Activated gamma-delta T cell treated with anti-CD3 and anti-CD28 coated beads, Interleukin-2, amount 50 U/mL, for 16 hours (primary cell): ENCODE results near the gene DPEP3.

Experiments
- DNase-seq: peaks from one replicate; pipeline ENCODE4 v3.0.0-alpha.2; 2020; ENCODE audit warnings: low read depth

Gene DPEP3

GRCh38 chr16:67966549-67967182 is 13.6 kb downstream of the DPEP3 start:
- no peak for DNase-seq

DNA sequence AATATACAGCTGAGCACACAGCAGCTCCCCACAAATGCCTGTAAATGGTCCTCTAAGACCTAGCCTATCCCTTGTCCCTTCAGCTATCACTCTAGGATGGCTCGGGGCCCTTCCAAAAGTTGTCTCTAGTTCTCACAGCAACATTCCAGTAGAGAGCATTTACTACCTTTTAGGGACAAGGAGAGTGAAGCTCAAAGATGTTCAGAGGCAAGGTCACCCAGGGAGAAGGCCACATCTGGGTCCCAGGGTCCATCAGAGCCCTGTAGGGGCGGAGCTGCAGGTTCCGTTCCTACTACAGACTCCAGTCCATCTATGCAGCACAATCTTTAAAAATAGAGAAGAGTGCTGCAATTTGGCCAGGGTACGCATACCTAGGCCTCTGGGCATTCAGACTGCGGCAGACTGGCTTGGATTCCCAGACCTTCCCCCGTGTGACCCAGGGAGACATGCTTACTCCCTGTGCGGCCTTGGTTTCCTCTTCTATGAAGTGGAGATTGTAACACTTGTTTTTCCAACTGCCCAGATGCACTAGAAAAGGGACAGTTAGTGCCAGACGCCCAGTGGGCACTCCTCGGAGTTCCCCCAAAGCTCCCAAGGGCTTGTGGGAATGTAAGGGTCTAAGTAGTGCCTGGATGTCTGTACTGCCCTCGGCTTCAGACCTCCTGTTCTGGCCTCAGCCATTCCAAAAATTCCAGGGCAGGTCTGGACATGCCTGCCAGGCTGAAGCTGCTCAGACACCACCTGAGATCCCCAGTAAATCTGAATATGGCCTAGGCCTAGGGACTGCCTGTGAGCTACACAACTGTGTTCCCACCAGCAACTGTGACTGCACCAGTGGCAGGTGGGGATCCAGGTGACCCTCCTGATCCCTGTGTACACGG is 14.4 kb downstream of the DPEP3 start:
- DNase-seq = no peak

- DNase-seq = no peak
These were observed 15.7 kb downstream of the DPEP3 start for GRCh38 chr16:67964477-67965131.

DNA sequence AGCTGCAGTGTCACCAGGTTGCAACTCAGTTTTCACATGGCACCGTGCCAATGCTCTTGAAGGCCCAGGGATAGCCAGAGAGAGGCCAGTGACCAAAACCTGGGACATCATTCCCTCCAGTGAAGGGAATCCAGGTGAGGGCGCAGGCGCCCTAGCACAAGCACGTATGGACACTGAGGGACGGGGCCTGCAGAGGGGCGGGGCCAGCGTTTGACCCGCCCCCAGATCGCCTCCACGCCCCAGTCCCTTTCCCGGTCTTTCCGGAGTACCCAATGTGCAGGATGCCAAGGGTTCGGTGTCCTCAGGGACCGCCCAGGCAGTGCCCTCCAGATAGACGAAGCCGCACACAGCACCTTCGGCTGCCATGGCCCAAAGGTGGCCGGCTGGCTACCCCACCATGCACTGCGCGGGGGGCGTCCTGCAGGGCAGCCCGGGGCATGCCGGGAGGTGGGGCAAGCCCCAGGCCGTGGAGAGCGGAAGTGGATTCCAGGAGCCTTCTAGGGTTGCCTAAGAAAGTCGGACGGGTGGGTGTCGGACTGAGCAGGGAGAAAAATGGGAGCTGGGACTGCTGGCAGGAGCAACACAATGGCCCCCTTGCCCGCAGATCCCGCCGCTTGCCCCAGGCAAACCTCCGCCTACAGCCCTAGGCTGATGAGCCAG is 16.5 kb downstream of the DPEP3 start:
- no peak for DNase-seq

- no peak for DNase-seq
These were observed 17.0 kb downstream of the DPEP3 start for GRCh38 chr16:67963292-67963661.

GRCh38 chr16:67962135-67962534 is 18.2 kb downstream of the DPEP3 start:
- no peak for DNase-seq

DNA sequence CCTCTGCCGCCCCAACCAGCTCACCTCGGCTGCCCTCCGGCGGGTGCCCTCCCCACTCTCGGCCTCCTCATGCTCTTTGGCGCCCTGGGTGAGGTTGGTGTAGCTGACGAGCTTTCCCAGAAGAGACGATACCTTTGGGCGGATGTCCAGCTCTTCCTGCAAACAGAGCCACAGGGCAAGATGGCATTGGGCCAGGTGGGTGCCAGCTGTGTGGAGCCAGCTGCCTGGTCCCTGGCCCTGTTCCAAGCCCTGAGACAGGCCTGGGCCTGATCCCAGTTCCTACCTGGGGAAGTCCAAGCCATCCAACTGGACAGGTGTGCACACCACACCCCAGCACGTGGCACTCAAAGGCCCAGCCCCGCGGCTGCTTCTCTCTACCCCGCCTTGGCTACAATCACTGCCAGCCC is 18.7 kb downstream of the DPEP3 start:
- no peak for DNase-seq

- DNase-seq = no peak
These were observed 20.6 kb downstream of the DPEP3 start for GRCh38 chr16:67959536-67960329.

DNA sequence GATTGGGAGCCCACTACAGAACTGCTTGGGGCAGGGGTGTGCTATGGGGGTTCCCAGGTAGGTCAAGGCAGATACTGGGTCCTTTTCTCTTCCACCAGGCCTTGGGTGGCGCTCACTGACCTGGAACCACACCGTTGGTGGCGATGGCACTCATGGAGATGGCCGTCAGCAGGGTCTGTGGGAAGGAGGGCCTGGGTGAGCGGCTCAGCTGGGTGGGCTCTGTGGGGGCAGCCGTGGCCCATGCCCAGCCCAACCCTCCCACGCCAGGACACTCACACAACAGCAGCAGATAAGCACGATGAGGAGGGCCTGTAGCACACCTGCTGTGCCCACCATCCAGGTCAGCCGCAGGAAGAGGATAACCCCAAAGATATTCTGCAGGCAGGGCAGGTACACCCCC is 22.7 kb downstream of the DPEP3 start:
- DNase-seq = no peak

DNA sequence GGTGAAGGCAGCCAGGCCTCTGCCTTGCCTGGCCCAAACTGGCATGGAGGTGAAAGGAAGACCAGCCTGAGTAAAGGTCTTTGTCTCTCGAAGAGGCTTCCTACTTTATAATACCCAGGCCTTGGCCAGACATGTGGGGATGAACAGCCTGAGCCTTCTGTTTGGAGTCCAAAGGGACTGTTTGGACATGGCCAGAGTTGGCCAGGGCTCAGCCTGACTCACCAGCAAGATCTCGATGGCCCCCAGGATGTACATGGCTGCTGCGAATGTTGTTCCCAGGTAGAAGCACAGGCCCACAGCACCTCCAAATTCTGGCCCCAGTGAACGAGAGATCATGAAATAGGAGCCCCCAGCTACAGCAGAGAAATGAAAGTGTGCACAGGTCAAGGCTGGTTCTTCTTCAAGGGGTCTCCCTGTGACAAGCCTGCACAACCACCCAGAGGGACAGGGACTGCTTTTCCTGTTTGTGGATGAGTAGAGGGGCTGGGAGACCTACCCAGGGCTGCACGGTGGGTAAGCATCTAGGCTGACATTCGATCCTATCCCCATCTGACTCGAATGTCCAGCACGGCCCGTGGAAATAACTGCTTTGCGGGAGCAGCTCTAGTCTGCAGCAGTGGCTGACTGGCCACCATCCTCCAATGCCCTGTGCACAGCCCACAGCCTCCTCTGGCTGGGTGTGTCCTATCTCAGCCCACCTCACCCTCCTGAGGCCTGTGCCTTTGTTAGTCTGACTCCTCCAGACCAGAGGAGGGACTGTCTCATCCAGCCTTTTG is 25.7 kb downstream of the DPEP3 start:
- no peak for DNase-seq

DNA sequence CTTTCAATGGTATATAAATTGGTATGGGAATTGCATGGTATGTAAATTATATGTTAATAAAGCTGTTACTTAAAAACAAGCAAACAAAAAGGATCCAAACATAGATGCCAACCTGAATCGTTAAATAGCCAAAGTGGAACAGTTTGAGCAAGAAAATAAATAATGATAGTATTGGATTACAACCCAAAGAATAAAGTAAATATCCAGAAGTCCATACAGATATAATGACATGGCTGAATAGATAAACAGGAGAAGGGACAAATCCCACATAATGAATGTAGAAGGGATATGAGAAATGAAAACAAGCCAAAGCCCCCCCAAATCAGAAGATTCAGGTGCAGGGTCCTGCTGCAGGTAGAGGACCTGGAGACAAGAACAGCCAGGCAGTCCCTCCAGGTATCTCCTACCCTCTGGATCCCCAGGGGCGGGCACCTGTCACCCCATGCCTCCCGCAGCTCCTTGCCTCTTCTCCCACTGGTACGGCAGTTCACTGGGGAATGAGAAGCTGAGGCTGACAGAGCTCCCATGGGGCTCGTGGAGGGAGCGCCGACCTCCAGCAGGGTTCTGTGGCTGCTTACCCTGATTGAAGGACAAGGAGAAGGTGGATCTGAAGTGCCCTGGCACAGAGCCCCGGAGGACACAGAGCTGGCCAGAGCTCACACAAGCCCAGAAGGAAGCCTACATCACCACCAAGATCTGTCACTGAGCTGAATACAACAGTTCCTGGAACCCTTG is 26.5 kb downstream of the DPEP3 start:
- DNase-seq = no peak

- no peak for DNase-seq
These were observed 28.8 kb downstream of the DPEP3 start for GRCh38 chr16:67951485-67951884.

DNA sequence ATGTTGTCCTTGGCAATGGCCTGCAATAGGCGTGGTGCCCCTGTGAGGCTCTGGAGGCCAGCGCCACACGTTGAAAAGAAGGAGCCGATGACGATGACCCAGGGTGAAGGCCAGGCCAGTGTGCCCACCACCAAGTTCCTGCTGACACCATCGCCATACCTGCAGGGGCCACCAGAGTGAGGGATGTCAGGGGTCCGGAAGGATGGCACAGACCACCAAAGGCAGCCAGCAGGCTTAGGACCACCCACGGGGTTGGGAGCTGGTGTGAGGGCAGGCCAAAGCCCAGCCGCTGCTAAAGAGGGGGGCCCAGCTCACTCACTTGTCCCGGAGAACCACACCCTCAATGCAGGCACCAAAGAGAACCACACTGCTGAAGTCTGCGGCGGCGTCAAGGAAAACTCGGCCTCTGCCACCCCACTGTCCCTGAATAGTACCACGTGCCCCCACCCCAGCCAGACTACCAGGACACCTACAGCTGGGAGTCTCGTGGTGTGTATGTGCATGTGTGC is 29.9 kb downstream of the DPEP3 start:
- no peak for DNase-seq

- DNase-seq = no peak
These were observed 30.7 kb downstream of the DPEP3 start for GRCh38 chr16:67949645-67950044.

DNA sequence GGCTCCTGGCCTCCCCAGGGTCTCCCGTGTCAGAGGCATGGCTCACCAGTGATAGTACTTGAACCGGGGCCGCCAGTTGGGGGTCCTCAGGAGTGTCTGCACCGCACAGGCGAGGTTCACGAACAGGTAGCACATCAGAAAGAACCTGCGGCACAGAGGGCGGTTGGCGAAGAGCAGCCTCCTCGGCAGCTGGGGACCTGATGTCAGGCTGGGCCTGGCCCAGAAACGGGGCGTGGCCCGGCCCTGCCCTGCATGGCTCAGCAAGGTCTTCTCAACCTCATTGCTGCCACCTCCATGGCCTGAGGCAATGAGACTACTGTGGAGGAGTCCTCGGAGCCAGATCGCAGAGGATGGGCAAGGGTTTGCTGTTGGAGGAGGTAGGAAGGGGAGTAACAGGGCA is 32.3 kb downstream of the DPEP3 start:
- no peak for DNase-seq

- no peak for DNase-seq
These were observed 33.2 kb downstream of the DPEP3 start for GRCh38 chr16:67946966-67947558.

GRCh38 chr16:67946128-67946569 is 34.1 kb downstream of the DPEP3 start:
- no peak for DNase-seq

- no peak for DNase-seq
These were observed 34.8 kb downstream of the DPEP3 start for GRCh38 chr16:67945392-67945933.

GRCh38 chr16:67944690-67945391 is 35.5 kb downstream of the DPEP3 start:
- no peak for DNase-seq
